GM19351 (cell line): ENCODE results near the gene DGLUCY.
"Not testable (repeated sequence)": the region's sequence is repeated elsewhere in the genome, so short reads cannot be mapped to it uniquely, and the experiment has no call there.

ENCODE experiments used
- ATAC-seq: cut with Tn5 transposase; IDR thresholded peaks from one replicate; pipeline ENCODE4 v1.9.1; 2021; ENCODE audit warnings: mild to moderate bottlenecking, moderate library complexity; ENCODE audit not compliant: unreplicated experiment

DGLUCY gene

DNA sequence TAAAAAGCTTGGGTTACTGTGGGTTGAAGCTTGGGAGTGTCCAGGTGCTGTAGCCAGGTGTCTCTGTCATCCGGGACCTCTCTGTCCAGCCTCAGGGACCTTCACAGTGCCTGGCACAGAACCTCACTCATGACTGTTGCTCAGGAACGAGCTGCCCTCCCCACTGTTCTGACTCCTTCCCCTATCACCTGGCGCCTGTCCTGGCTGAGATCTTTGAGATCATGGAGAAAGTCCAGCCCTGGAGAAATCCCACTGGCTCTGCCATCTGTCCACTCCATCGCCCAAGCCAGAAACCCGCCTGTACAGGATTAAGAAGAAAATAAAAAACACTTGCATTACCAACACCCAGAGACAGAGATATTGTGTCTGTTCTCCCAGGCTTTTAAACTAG is 53.5 kb downstream of the DGLUCY start:
- ATAC-seq: no peak

DNA sequence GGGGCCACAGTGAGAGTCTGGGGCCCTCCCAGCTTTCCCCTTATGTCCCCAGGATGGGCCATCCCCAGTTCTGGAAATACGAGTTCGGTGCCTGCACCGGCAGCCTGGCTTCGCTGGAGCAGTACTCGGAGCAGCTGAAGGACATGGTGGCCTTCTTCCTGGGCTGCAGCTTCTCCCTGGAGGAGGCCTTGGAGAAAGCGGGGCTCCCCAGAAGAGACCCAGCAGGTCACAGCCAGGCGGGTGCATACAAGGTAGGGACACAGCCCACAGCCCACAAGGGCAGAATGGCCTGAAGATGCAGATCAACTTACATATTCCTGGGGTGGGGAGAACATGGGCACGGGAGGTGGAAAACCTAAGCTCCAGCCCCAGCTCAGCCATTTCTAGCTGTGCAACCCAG is 56.1 kb downstream of the DGLUCY start:
- ATAC-seq: no peak

DNA sequence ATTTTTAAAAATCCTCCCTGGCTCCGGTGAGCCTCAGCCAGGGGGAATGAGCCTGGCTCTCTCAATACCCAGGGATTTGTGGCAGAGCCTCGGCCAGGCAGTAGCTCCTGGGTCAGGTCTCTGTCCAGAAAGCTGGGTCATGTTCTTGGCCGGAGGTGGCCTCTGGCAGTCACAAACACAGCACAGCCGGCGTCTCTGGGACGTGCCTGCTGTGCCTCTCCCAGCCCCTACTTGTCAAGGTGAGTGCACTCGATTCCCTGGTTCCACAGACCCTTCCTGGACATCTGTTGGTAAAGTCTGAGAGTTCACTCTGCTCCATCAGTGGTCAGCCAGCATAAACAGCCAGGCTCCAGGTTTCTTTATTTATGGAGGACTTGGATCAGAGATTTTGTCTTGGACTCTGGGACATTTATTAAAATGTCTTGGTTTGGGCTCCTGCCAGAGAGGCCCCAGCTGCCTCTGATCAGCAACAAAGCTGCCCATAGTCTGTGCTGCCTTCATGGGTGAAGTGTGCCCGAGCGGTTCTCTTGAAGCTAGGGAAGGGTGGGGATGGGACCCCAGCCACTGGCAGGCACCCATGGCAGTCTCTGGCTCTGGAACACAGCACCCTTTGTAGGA is 56.7 kb downstream of the DGLUCY start:
- ATAC-seq: no peak

DNA sequence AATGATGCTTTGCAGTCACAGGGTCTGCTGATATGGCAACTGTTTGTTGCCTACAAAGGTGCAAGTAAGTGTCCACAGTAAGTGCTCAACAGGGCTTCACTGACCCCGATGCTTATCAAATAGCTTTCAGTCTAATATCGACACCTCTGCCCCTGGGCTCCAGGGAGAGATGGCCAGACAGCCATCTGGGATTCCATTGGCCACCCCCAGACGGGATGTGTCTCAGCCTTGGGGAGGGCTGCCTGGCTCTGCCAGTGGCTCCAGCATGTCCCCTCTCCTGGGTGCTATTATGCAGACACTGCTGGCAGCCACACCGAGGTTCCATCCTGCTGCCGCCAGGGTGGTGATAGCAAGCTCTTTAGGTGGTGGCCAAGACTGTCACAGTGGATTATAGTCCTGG is 57.4 kb downstream of the DGLUCY start:
- ATAC-seq: no peak

DNA sequence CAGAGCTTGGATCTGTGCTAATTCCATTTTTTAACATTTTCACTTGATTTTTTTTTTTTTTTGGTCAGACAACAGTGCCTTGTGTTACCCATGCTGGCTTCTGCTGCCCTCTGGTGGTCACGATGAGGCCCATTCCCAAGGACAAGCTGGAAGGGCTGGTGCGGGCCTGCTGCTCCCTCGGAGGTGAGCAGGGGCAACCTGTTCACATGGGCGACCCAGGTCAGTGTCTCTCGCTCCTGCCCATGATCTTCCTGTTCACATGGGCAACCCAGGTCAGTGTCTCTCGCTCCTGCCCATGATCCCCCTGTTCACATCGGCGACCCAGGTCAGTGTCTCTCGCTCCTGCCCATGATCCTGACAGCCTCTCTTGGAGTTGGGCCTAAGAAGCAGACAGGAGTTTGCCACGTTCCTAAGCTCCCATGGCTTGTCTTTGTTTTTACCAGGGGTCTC is 59.4 kb downstream of the DGLUCY start:
- ATAC-seq: no peak

DNA sequence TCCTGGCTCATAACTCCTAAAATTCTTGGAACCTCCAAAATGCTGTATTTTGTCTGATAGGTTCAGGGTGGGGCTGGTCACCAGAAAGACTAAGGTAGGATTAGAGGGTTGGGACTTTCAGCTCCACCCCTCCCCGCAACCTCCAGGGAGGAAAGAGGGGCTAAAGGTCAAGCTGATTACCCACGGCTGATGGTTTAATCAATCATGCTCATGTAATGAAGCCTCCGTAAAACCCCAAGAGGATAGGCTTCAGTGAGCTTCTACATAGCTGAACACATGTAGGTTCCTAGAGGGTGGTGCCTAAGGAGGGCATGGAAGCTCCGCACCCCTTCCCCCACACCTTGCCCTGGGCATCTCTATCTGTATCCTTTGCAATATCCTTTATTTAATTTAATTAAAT is 60.0 kb downstream of the DGLUCY start:
- no peak for ATAC-seq

DNA sequence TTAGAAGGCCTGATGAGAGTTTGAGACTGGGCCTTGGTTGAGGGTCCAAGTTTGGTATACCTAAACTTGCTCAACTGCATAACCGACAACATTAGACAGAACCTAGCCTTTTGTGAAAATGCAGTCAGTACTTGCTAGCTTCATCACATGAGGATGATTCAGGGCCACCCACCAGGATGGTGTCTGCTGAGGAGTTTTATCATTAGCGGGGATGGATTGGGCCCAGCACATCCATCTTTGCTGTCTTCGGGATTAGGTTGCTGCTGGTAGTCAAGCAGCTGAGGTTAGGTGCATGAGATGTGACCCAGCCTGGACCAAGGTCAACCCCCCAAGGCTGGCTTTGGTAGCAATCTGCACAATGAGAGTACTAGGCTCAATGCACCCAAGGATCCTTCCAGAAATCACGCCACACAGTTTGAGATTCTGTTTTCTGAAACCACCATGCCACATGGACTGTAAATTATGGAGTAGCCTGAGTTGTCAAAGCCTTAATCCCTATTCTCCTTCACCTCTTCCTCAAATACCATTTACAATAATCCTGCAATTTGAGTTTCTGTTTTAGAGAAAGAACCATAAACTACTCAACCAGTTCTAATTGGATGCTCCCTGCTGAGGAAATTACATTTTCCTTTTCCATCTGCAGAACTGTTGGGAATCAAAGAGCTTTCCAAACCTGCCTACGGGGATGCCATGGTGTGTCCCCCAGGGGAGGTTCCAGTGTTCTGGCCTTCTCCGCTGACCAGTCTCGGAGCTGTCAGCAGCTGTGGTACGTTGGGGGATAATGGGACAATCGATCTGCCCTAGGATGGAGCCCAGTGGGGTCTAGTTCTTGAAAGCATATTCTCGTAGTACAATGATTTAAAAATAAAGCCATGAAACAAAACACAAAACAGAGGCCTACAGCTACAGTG is 61.7 kb downstream of the DGLUCY start:
- no peak for ATAC-seq

DNA sequence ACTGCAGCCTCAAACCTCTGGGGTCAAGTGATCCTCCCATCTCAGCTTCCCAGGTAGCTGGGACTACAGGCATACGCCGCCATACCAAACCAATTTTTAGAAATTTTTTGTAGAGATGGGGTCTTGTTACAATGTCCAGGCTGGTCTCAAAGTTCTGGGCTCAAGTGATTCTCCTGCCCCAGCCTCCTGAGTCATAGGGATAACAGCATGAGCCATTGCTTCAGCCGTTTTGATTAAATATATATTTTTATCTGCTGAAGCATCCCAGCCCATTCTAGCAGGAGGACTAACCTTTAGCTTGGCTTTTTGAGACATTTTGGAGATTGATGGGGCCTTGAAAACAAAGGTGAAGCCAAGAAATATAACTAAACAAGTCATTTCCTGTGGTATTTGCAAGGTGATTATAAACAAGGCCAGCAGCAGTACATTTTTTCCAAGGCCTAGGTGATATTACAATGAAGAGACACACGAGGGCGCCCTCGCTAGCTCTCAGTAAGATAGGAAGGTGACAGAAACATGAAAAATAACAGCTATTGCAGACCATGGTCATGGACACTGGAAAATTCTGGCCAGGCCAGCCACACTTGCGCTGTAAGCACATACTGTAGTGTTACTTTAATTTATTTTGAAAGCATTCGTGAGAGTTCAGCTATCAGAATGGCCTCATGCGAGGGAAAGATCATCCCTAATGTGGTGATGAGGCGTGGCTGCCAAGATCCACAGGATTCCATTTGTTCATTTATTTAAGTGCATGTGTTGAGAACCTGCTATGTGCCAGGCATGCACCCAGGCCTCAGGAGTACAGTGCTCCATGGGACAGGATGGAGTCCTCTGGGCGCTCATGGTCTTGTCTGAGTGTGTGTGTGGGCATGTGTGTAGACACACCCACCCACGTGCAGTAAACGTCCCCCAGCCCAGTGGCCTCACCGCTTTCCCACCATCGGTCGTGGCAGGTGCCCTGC is 63.5 kb downstream of the DGLUCY start:
- no peak for ATAC-seq

DNA sequence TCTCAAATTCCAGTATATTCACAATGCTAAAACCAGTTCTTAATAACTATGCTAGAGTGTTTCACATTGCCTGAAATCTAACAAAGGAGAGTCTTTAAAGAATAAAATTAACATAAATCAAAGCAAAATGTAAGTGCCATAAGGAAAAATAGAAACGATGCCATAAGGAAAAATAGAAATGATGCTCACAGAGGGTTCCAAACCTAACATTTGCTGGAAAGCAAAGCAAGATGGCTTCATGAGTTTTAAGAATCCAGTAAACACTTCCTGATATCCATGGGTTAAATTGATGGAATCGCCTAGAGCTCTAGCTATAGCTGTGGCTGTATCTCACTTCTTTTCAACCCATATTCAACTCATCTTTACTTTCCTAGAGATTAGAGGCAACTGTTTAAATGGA is 66.7 kb downstream of the DGLUCY start:
- no peak for ATAC-seq

DNA sequence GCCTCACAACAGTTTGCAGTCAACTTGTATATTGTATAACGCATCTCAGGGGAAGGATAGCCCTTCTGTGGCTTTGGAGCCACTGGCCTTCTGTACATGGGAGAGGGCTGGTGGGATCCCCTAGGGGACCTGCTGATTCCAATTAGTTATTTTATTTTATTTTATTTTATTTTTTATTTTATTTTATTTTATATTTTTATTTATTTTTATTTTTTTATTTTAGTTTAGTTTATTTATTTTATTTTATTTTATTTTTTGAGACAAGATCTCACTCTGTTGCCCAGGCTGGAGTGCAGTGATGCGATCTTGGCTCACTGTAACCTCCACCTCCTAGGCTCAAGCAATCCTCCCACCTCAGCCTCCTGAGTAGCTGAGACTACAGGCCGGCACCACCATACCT is 68.9 kb downstream of the DGLUCY start:
- ATAC-seq: not testable (repeated sequence)

DNA sequence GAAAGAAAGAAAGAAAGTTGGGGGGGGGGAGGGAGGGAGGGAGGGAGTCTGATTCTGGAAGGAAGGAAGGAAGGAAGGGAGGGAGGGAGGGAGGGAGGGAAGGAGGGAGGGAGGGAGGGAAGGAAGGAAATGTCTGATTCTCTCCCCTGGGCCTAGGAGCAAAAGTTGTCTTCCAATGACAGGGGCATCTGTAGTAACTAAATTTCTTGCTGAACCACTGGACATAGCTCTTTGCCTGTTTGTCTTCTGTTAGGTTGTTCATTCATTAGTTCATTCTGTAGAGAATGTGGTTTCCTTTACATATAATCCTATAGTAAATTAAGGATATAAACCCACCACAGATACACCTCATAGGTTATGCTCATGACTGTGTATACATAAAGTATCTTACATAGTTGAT is 70.7 kb downstream of the DGLUCY start:
- ATAC-seq: no peak

DNA sequence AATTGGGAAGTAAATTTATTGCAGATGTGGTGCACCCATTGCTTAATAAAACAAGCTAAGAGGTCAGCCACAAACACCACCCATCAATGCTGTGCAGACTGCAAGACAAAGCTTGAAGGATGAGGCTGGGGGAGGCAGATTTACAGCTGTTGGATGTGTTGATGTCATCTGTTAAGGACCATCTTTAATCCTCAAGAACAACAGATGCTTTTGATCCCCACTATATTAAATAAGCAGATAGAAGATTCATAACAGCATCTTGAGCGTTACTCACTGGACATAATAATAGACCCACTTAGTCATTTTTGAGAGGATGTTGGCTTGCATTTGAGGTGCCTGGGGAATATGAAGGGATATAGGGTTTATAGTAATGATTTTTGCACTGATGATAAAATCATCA is 71.8 kb downstream of the DGLUCY start:
- ATAC-seq: no peak

DNA sequence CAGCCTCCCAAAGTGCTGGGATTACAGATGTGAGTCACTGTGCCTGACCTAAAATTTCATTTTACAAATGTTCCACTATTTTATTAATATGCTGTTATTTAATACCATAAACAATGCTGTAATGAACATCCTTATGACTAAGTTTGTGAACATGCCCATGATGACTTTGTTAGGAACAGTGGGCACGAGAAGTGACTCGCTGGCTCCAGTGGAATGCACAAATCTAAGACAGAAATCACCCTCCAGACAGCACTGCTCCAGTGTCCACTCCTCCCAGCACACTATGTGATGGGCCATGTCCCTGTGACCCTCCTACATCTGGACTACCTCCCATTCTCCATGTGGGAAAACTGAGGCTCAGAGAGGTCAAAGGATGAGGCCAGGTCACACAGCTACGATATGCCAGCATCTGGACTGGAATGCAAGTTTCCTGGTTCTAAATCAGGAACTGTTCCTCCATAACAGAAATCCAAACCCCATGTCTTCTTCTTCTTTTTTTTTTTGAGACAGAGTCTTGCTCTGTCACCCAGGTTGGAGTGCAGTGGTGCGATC is 72.7 kb downstream of the DGLUCY start:
- ATAC-seq: no peak

DNA sequence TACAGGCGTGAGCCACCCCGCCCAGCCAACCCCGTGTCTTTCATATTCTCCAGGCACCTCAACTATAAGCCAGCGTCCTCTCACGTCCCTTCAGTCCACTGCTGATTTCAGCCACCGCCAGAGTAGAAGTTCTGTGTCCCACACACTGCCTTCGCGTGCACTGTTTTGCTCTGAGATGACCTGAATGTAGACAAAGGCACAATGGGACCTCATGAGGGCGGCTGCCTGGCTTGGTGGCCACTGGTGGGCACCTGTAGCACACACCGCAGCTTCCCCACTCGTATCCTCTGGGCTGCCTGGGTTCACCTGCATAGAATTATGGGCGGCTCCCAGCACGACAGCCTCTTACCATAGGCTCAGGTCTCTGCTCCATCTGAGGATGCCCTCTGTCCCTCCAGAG is 73.4 kb downstream of the DGLUCY start:
- ATAC-seq: no peak

DNA sequence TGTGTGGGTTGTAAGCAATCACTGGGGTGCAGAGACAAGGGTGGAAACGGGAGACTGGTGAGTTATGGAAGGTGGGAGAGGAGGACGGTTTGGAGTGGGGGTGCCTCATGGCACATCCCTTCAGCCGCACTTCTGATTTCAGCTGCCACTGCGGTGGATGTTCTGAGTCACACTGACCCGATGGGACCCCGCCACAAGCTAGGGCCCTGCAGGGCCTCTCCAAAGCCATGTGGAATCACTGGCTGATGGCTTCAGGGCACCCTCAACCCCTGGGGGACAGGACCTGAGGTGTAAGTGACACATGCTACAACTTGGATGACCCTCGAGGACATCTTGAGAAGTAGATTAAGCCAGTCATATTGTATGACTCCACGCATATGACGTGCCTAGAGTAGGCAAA is 77.0 kb downstream of the DGLUCY start:
- no peak for ATAC-seq

DNA sequence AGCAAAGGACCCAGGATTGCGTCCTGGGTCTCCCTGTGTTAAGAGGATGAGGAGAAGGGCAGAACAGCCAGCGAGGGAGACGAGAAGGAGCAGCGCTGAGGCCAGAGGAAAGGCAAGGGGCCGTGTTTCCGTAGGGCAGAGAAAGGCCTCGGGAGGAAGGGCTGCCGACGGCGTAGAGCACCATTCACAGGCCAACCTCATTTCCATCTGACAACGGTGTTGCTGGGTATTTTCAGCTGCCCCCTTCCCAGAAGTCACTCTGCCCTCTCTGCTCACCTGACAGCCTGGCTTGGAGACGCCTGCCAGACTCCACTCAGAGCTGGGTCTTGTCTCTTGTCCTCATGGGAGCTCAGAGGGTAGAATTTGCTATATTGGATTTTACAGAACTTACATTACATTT is 79.2 kb downstream of the DGLUCY start:
- ATAC-seq: no peak

DNA sequence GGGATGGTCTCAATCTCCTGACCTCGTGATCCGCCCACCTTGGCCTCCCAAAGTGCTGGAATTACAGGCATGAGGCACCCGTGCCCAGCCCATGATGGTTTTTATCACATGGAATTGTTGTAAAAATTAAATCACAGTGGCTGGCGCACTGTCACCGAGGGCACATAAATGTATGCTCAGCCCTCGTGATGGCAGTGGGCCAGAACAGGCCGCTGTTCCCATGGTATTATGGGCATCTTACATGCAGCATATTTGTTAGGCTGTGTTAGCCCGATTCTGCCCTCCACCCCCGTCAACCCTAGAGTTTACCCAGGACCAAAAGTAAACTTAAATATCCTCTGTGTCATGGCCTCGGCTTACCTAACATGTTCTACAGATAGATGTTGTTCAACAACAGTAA is 82.0 kb downstream of the DGLUCY start:
- ATAC-seq: no peak

DNA sequence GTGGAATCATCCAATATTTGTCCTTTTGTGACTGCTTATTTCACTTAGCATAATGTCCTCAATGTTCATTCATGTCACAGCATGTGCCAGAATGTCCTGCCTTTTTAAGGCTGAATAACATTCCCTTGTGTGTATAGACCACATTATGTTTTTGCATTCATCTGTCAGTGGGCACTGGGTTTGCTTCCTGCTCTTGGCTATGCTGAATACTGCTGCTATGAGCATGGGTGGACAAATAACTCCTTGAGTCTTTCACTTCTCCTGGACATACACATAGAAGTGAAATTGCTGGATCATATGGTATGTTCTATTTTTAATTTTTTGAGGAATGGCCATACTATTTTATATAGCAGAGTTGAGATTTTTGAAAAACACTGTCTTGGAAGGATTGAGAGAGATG is 83.8 kb downstream of the DGLUCY start:
- ATAC-seq: no peak

DNA sequence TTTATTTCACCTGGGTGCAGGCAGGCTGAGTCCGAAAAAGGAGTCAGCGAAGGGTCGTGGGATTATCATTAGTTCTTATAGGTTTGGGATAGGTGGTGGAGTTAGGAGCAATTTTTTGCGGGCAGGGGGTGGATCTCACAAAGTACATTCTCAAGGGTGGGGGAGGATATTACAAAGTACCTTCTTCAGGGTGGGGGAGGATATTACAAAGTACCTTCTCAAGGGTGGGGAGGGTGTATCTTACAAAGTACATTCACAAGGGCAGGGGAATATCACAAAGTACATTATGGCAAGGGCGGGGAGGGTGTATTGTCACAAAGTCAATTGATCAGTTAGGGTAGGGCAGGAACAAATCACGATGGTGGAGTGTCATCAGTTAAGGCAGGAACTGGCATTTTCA is 86.9 kb downstream of the DGLUCY start:
- not testable (repeated sequence) for ATAC-seq

DNA sequence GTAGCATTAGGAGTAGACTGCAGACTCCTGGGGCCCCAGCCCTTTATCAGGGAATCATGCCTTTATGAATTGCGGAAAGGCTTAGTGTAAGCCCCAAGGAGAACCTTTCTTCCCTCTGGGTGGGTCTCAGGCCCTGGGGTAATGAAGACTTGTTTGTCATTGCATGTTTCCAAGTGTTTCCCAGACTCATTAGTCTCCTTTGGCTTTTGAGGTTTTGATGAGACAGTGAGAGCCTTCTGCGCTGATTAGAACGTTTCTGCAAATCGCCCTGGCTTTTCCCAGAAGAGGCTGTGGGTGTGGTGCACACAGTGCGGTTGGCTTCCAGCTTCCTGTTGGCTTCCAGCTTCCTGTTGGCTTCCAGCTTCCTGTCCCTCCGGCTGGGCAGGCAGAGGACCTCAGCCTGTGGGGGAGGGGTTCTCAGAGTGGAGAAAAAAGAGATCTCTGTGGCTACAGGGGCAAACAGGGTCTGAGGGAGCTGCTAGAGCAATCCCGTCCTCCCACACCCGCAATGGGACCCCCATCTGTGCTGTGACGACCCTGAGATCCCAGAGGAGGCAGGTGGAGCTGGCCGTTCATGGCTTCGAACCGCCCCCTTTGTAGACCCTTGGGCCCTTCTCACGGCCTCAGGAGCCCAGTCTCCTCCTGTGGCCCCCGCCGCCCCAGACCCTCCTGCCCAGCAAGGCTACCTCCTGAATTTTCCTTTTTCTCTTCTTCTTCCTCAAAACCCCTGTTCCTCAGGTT is 88.5 kb downstream of the DGLUCY start:
- no peak for ATAC-seq
